ENCODE measurements around the gene NF1. TPM values are rescaled to one million over a fixed set of nuclear protein-coding genes. Genes with fewer than 3 reads are reported as not detected.

Gene NF1
- total RNA-seq, 1 experiment from 2014 or later: 62.4 TPM

GRCh38 chr17:31171701-31172100 lies 76.9 kb downstream of the NF1 start:
- no peaks in the 10 kb centered on the region for H3K36me3 ChIP-seq (ENCODE audit: control insufficient read depth, insufficient read depth, low read length)
- no peaks in the 10 kb centered on the region for H3K9me3 Mint-ChIP-seq (ENCODE audit: unreplicated experiment)
- H3K9me3 ChIP-seq: no peaks in the 10 kb centered on the region
- no peaks in the 10 kb centered on the region for H3K4me1 Mint-ChIP-seq (ENCODE audit: low read depth, unreplicated experiment)
- no peak for DNase-seq
- BruUV-seq (replicated peaks): no TSS peak
- H3K4me3 Mint-ChIP-seq (ENCODE audit: unreplicated experiment): no peak overlapping the region
- intact Hi-C loops (cut with micrococcal nuclease; ENCODE audit: unreplicated experiment): no loop called here
- ChIA-PET CTCF (no interaction called here), POLR2A (no interaction called here)
- TF ChIP-seq, protein P1, sequence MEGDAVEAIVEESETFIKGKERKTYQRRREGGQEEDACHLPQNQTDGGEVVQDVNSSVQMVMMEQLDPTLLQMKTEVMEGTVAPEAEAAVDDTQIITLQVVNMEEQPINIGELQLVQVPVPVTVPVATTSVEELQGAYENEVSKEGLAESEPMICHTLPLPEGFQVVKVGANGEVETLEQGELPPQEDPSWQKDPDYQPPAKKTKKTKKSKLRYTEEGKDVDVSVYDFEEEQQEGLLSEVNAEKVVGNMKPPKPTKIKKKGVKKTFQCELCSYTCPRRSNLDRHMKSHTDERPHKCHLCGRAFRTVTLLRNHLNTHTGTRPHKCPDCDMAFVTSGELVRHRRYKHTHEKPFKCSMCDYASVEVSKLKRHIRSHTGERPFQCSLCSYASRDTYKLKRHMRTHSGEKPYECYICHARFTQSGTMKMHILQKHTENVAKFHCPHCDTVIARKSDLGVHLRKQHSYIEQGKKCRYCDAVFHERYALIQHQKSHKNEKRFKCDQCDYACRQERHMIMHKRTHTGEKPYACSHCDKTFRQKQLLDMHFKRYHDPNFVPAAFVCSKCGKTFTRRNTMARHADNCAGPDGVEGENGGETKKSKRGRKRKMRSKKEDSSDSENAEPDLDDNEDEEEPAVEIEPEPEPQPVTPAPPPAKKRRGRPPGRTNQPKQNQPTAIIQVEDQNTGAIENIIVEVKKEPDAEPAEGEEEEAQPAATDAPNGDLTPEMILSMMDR (IDR thresholded peaks at IDR 0.05; ENCODE audit: insufficient read depth in 1 of 2, low read depth in 1 of 2, low read length in 1 of 2, severe bottlenecking in 1 of 2, unreplicated experiment in 1 of 2): no peak
- H3K27ac Mint-ChIP-seq (ENCODE audit: unreplicated experiment): no peak overlapping the region
- no peak overlapping the region for H3K4me3 ChIP-seq (ENCODE audit: low read depth, low read length)
- peaks cover 29% of the 10 kb centered on the region for H3K36me3 Mint-ChIP-seq (ENCODE audit: insufficient read depth, unreplicated experiment)
- H3K27me3 ChIP-seq (replicated peaks; ENCODE audit: control insufficient read depth, insufficient read depth, low read length): no peaks in the 10 kb centered on the region
- no peaks in the 10 kb centered on the region for H3K27me3 Mint-ChIP-seq (ENCODE audit: insufficient read depth, unreplicated experiment)
- H3K4me1 ChIP-seq: no peaks in the 10 kb centered on the region

DNA sequence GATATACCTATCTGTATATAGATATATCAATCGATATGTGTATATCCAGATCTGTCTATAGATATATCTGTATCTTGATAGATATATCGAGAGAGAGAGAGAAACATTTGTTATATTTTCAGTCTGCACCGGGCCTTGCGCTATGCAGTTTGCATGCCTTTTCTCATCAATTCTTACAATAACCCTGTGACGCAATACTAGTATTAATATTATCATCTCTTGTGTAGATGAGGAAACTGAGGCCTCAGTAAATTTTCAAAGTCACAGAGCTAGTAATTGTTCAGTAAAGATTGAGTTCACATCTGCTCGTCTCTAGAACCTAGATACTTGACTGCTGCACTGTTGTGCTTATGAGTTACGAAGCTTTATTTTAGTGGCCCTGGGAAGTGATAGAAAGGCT lies 77.6 kb downstream of the NF1 start:
- no peaks in the 10 kb centered on the region for H3K36me3 ChIP-seq (ENCODE audit: control insufficient read depth, insufficient read depth, low read length)
- Mint-ChIP-seq H3K36me3 (ENCODE audit: insufficient read depth, unreplicated experiment) (peaks cover 25% of the 10 kb centered on the region), H3K4me1 (ENCODE audit: low read depth, unreplicated experiment) (no peaks in the 10 kb centered on the region), H3K27ac (ENCODE audit: unreplicated experiment) (no peak overlapping the region), H3K9me3 (ENCODE audit: unreplicated experiment) (no peaks in the 10 kb centered on the region), H3K4me3 (ENCODE audit: unreplicated experiment) (no peak overlapping the region), H3K27me3 (ENCODE audit: insufficient read depth, unreplicated experiment) (no peaks in the 10 kb centered on the region)
- POLR2A ChIA-PET: interaction anchor here (0.5 kb wide), 1 partner anchor 134 kb away, joined by 3 read pairs; no protein-coding TSS in a partner anchor
- H3K4me1 ChIP-seq: no peaks in the 10 kb centered on the region
- CTCF ChIA-PET: no interaction called here
- intact Hi-C loops (cut with micrococcal nuclease; ENCODE audit: unreplicated experiment): no loop called here
- no peaks in the 10 kb centered on the region for H3K9me3 ChIP-seq
- H3K27me3 ChIP-seq (replicated peaks; ENCODE audit: control insufficient read depth, insufficient read depth, low read length): no peaks in the 10 kb centered on the region
- DNase-seq: no peak
- TF ChIP-seq, protein P1 (IDR thresholded peaks at IDR 0.05; ENCODE audit: insufficient read depth in 1 of 2, low read depth in 1 of 2, low read length in 1 of 2, severe bottlenecking in 1 of 2, unreplicated experiment in 1 of 2): no peak
- H3K4me3 ChIP-seq (ENCODE audit: low read depth, low read length): no peak overlapping the region
- BruUV-seq (replicated peaks): no TSS peak

DNA sequence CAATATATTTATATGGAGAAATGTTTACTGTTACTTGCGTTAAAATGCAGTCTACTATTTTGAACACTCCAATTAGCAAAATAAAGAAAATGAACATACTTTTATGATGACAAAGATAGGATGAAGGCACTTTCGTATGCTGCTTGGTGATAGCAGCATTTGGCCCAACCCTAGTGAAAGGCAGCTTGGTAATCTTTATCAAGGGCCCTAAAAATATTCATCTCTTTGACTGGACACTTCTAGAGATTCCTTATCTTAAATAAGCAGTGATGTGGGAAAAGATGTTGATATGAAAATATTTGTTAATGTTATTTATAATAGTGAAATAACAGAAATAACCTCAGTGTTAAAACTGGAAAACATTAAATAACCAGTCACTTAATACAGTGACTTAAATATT lies 79.4 kb downstream of the NF1 start:
- no peaks in the 10 kb centered on the region for H3K27me3 ChIP-seq (replicated peaks; ENCODE audit: control insufficient read depth, insufficient read depth, low read length)
- BruUV-seq (replicated peaks): no TSS peak
- ChIA-PET CTCF (no interaction called here), POLR2A (no interaction called here)
- Mint-ChIP-seq H3K36me3 (ENCODE audit: insufficient read depth, unreplicated experiment) (peaks cover 37% of the 10 kb centered on the region), H3K27me3 (ENCODE audit: insufficient read depth, unreplicated experiment) (no peaks in the 10 kb centered on the region), H3K4me3 (ENCODE audit: unreplicated experiment) (no peak overlapping the region), H3K4me1 (ENCODE audit: low read depth, unreplicated experiment) (peaks cover 6% of the 10 kb centered on the region), H3K27ac (ENCODE audit: unreplicated experiment) (no peak overlapping the region), H3K9me3 (ENCODE audit: unreplicated experiment) (no peaks in the 10 kb centered on the region)
- H3K4me3 ChIP-seq (ENCODE audit: low read depth, low read length): no peak overlapping the region
- intact Hi-C loops (cut with micrococcal nuclease; ENCODE audit: unreplicated experiment): no loop called here
- no peaks in the 10 kb centered on the region for H3K36me3 ChIP-seq (ENCODE audit: control insufficient read depth, insufficient read depth, low read length)
- H3K9me3 ChIP-seq: no peaks in the 10 kb centered on the region
- no peak for DNase-seq
- TF ChIP-seq, protein P1 (IDR thresholded peaks at IDR 0.05; ENCODE audit: insufficient read depth in 1 of 2, low read depth in 1 of 2, low read length in 1 of 2, severe bottlenecking in 1 of 2, unreplicated experiment in 1 of 2): no peak
- H3K4me1 ChIP-seq: no peaks in the 10 kb centered on the region

Data from Caco-2 (cell line).